ENCODE measurements around the gene WNT5A. TPM values are rescaled to one million over a fixed set of nuclear protein-coding genes. Genes with fewer than 3 reads are reported as not detected.

The WNT5A gene
- total RNA-seq, 3 donors from 2014 or later, result 7.0 to 54.7 (median 18.7) TPM

DNA sequence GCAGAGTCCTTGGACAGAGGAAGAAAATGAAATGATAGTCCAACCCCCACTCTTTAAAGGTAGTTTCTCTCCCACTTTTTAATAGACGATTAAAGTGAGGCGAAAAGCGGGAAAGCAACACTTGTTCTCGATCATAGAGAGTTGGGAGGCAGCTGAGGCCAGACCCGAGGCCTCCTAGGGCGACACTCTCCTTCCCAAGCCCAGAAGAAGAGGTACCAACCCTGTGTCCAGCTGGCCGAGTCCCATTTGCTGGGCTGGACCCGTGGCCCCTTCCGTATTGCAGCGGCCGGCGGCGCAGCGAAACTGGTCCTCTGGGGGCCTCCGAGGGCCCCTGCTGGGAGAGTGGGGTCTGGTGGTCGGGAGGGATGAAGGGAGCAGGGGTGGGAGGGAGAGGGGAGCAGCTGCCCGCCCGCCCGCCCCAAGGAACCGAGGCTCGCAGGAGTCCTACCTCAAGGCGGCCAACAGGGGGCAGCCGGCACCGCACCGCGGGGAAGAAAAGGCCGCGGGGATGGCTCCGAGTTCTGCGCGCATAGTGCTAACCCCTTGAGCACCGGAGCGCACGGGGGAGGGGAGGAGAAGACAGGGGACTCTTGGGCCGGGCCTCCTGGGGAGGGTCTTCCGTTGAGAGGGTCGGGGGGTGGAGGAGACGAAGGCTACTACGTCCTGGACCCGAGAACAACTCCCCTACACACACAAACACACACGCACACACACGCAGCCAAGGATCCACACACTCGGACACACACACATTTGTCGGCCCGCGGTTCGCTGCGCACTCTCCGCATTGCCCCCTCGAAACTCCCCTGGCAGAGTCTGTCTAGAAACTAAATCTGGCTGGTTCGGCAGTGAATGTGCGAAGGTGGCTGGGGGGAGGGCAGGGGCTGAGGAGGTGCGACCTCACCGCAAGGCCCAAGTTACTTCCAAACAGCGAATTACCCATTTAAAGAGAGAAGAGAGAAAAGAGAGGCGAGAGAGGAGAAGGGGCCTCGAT is 2.0 kb downstream of the WNT5A start:
- no peak for TF ChIP-seq POLR2A (IDR thresholded peaks at IDR 0.05)
- TF ChIP-seq POLR2AphosphoS5 (IDR thresholded peaks at IDR 0.05), result no peak
- TF ChIP-seq, protein P1, sequence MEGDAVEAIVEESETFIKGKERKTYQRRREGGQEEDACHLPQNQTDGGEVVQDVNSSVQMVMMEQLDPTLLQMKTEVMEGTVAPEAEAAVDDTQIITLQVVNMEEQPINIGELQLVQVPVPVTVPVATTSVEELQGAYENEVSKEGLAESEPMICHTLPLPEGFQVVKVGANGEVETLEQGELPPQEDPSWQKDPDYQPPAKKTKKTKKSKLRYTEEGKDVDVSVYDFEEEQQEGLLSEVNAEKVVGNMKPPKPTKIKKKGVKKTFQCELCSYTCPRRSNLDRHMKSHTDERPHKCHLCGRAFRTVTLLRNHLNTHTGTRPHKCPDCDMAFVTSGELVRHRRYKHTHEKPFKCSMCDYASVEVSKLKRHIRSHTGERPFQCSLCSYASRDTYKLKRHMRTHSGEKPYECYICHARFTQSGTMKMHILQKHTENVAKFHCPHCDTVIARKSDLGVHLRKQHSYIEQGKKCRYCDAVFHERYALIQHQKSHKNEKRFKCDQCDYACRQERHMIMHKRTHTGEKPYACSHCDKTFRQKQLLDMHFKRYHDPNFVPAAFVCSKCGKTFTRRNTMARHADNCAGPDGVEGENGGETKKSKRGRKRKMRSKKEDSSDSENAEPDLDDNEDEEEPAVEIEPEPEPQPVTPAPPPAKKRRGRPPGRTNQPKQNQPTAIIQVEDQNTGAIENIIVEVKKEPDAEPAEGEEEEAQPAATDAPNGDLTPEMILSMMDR (IDR thresholded peaks at IDR 0.05), result peak in 2 of 3 donors; percentile 42 to 52
- Histone ChIP-seq H3K4me3 (peak overlapping the region; percentile 51 to 91 (median 81)), H3K4me1 (no peaks in the 10 kb centered on the region), H3K27me3 (no peaks in the 10 kb centered on the region), H3K27ac (peak overlapping the region; percentile 82 to 83), H3K9me3 (no peaks in the 10 kb centered on the region), H3K36me3 (no peaks in the 10 kb centered on the region)
- intact Hi-C loops (cut with DNase I; ENCODE audit: low total_unique reads), result no loop called here
- DNase-seq (ENCODE audit: low spot score in 2 of 2), result peak; percentile 54 to 86

DNA sequence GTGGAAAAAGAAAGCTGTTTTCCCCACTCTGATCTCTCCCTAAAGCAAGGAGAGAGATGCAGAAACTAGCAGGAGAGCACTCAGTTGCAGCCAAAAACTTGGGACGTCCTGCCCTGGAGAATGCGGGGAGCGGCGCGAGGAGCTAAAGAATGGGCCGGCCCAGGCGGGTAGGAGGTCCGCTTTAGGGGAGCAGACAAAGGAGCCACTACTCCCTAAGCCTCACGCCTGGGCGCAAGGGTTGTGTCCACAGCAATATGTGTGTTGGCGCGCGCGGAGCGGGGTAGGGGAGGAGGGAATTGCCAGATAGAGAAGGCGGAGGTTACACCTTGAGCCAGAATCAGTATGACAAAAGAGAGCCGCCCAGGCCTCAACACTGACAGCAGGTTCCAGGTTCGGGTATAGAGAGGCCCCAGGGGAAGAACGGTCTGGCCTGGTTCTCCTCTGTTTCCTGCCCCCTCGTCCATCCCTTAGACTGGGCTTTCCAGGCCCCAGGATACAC is 2.9 kb downstream of the WNT5A start:
- Histone ChIP-seq H3K27me3 (no peaks in the 10 kb centered on the region), H3K27ac (peak overlapping the region in 1 of 2 donors; percentile 82), H3K9me3 (no peaks in the 10 kb centered on the region), H3K36me3 (no peaks in the 10 kb centered on the region), H3K4me1 (no peaks in the 10 kb centered on the region), H3K4me3 (peak overlapping the region in 2 of 3 donors; percentile 81 to 91)
- DNase-seq (ENCODE audit: low spot score in 2 of 2), result no peak
- intact Hi-C loops (cut with DNase I; ENCODE audit: low total_unique reads), result no loop called here
- TF ChIP-seq POLR2A (IDR thresholded peaks at IDR 0.05) (no peak), POLR2AphosphoS5 (IDR thresholded peaks at IDR 0.05) (no peak)
- TF ChIP-seq, protein P1 (IDR thresholded peaks at IDR 0.05), result no peak

DNA sequence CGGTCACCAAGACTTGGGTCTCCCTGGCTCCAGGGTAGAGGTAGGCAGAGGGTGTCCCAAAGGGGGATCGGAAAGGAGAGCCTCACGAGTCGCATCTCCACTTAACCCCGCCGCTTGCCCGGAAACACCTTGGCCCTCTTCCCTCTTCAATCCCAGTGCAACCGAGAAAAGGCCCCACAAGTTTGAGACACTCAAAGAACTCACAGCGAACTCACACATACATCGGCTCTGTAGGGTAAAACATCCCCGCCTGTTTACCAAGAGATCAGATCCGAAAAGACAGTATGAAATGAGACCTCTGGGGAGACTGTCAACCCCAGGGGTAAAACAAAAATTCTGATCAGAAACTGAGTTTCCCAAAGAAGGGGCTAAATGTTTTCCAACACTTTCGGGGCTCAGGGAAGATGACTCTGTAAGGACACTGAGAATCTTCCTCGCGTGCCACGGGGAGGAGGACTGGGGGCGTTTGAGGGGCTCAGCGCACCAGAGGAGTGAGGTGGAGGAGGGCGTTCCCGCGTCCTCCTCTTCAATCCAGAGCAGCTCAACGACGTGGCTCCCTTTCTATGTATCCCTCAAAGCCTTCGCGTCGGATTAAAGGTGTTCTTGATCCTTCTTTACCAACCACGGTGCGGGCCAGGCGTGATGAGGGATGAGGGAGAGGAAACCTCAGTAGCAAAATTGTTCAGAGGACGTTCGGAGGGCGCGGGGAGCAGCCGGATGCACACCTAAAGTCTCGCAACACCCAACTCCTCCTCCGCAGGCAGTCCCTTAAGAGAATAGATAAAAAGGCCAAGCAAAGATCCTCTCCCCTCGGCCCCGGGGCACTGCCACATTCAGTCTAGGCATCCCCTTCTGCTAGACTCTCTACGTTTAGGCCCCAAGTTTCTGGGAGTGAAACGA is 3.7 kb downstream of the WNT5A start:
- H3K36me3 ChIP-seq, result no peaks in the 10 kb centered on the region
- no peaks in the 10 kb centered on the region for H3K4me1 ChIP-seq
- no peak for DNase-seq (ENCODE audit: low spot score in 2 of 2)
- H3K4me3 ChIP-seq, result peak overlapping the region in 2 of 3 donors; percentile 24 to 64
- intact Hi-C loops (cut with DNase I; ENCODE audit: low total_unique reads), result no loop called here
- no peak for TF ChIP-seq POLR2A (IDR thresholded peaks at IDR 0.05)
- TF ChIP-seq POLR2AphosphoS5 (IDR thresholded peaks at IDR 0.05), result no peak
- TF ChIP-seq, protein P1 (IDR thresholded peaks at IDR 0.05), result no peak
- no peak overlapping the region for H3K27ac ChIP-seq
- no peaks in the 10 kb centered on the region for H3K27me3 ChIP-seq
- H3K9me3 ChIP-seq, result no peaks in the 10 kb centered on the region

DNA sequence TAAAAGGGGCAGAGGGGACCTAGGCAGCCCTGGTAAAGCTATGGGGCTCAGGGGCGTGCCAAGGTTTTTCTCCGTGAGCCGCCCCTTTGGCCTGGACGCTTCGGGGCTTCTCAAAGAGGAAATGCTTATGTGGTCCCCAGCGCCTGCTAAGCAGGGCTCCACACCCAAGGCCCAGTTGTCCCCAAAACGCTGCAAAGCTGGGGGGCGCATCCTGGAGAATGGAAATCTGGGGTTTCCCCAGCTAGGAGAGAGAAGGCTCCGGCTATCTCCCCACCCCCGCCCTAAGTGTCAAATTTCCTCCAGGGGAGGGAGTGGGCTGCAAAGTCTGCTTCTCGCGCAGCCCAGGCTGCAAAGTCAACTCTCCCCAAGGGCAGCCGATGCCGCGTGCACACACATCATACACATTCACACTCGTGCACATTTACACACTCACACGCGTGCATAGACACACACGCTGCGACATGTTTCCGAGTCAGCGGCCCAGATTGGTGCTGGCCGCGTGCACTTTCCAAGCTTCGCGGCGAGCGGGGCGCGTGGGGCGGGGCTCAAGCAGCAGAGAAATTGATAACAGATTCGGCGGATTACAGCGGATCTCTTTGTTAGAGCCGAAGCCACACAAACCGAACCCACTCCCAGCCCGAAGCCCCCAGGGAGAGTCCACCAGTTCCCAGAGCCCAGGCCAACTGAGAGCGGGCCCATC is 4.5 kb downstream of the WNT5A start:
- H3K4me3 ChIP-seq, result peak overlapping the region; percentile 24 to 64 (median 48)
- no peaks in the 10 kb centered on the region for H3K27me3 ChIP-seq
- TF ChIP-seq, protein P1 (IDR thresholded peaks at IDR 0.05), result no peak
- TF ChIP-seq POLR2AphosphoS5 (IDR thresholded peaks at IDR 0.05) (no peak), POLR2A (IDR thresholded peaks at IDR 0.05) (no peak)
- H3K9me3 ChIP-seq, result no peaks in the 10 kb centered on the region
- DNase-seq (ENCODE audit: low spot score in 2 of 2), result no peak
- no peak overlapping the region for H3K27ac ChIP-seq
- intact Hi-C loops (cut with DNase I; ENCODE audit: low total_unique reads), result no loop called here
- no peaks in the 10 kb centered on the region for H3K36me3 ChIP-seq
- no peaks in the 10 kb centered on the region for H3K4me1 ChIP-seq
